NCI-H2081 treated with DMSO at 0.1 percent for 48 hours (cell line): ENCODE measurements around the gene PDGFRB.

Experiments used
- DNase-seq: peaks from one replicate; lab custom pipeline; 2025; lab: John Stamatoyannopoulos, UW

PDGFRB gene

DNA sequence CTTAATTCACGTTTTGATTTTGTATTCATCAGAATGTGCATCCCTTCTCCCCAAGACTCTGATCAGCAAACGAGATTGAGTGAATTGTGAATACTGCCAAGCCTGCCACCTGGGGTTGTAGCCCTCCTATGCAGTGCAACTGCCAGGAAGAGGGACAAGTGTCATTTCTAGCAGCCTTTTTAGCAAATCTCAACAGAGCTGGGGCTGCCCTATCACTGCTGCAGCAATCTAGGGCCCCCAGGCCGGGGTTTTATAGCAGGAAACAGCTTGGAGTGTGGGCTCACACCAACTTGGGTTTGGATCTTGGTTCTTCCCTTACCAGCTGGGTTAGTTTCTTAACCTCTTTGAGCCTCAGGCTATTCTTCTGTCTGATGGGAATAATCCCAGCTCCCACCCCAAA is 73.3 kb downstream of the PDGFRB start:
- DNase-seq: no peak

DNA sequence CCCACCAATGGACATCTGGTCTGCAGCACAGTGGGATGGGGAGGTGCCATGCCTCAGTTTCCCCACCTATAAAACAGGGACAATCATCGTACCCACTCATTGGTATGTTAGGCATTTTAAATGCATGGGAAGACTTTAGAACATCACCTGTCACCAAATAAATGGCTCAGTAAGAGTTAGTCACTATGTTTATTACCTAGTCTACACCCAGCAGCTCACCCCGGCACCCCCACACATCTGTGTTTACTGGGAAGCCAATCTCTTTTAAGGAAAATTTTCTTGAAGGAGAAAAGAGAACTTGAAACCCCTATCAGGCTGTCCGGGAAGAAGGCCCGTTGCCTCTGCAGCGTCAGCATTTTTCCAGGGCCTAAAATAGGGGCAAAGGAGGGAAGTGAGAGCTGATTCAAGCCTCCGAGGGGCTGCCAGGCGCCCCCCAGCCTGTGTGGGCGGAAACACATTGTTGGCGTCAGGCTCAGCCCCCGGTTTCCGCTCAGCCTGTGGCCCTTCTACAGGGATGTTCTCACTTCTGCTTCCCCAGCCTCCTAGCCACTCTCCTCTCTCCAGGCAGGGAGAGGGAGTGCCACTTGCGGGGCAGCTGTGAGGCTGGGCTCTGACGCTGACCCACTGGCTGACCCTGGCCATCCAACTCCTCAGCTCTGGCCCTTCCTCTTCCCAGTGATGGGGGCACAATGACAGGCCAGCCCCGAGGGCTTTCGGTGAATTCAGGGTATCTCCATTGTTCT is 73.9 kb downstream of the PDGFRB start:
- DNase-seq: no peak

DNA sequence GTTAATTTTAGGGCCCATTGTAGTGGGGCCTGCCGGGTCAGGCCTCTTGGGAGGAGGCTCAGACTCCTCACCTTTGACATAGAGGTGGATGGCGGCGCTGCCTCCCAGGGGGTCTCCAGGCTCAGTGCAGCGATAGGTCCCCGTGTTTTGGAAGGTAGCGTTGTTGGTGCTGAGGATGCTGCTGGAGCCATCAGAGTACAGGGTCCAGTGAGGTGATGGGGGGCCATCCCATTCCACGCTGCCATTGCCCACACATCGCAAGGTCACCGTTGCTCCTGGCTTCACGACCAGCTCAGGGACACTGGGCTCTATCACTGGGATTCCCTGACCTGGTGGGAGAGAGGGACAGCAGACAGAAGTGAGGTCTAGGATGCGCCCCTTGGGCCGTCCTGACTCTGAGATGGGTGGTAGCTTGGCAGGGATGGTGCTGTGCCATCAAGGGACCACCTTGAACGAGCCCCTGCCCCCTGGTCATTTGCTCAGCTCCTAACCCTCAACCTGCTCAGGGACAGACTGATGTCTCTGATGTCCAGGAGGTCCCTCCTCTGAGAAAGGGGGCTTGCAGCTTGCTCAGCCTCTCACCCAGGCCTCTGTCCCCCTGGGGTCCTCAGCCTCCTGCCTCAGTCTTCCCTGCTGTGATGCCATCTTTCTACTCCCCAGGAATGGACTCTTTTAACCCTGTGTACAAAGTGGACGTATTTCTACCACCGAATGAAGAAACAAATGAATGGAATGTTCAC is 74.8 kb downstream of the PDGFRB start:
- no peak for DNase-seq

DNA sequence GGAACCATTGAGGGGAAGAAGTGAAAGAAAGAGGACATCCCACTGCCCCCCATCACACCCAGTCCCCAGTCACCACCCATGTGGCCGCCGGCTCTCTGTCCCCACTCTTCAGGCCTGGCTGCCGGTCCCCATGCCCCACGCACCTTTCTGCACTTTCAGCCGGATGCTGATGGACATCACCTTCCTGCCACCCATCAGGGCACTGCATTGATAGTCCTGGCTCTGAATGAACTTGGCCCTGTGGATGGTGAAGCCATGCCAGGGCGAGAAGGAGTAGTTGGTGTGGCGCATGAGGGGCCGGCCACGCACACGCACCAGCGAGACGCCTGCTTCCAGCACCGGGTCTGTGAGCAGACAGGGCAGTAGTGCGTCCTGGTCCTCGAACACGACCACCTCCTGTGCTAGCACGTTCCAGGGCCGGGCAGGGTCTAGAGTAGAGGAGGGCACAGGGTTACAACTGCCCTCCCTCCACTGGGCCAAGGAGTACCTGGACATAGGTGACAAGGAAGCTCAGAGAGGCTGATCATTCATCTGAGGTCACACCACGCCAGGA is 75.7 kb downstream of the PDGFRB start:
- no peak for DNase-seq

GRCh38 chr5:150078802-150079689 is 76.6 kb downstream of the PDGFRB start:
- no peak for DNase-seq

DNA sequence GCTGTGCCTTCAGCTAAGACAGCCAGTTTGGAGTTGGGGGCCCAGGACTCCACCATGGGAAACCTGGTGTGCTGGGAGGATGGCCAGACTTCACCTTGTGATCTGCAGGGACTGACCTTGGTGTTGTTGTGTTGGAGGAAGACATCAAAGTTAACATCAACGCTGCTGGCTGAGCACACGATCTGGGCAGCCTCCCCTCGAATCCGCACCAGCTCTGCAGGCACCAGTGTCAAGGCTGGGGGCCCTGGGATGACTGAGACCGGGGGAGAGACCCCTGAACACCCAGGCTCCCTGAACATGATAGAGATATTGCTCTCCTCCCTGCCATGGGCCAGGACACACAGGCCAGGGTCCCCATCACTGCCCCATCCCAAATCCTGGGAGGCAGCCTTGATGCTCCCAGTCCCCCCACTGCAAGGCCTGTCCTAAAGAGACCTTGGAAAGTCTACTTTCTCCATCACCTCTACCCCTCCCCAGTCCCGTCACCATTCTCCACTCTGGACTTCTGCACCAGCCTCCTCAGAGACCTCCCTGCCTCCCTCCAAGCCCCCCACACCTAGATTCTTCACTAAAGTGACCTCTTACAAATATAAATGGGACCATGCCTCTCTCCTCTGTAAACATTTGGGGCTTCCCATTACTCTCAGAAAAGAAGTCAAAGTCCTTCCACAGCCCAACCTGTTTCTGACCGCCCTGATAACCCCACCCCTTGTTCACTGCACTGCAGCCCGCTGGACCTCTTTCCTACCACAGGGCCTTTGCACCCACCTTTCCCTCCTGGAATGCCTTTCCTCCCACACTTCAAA is 77.4 kb downstream of the PDGFRB start:
- no peak for DNase-seq

DNA sequence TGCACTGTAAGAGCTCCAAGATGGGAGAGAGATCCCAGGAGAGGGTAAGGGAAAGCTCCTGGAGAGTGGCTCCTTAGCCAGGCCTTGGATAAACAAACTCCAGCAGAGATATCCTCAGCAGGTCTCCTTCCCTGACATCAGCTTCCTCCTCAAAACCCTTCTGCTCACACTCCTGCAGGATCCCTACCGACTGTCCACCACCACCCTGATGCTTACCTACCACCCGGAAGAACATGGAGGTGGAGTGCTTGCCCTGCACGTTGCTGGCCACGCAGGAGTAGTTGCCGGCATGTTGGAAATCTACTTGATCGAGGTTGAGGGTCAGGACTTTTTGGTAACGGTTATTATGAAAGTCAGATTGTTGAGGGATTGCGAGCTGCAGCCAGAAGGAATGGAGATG is 78.6 kb downstream of the PDGFRB start:
- no peak for DNase-seq

GRCh38 chr5:150075806-150076205 is 79.8 kb downstream of the PDGFRB start:
- no peak for DNase-seq

DNA sequence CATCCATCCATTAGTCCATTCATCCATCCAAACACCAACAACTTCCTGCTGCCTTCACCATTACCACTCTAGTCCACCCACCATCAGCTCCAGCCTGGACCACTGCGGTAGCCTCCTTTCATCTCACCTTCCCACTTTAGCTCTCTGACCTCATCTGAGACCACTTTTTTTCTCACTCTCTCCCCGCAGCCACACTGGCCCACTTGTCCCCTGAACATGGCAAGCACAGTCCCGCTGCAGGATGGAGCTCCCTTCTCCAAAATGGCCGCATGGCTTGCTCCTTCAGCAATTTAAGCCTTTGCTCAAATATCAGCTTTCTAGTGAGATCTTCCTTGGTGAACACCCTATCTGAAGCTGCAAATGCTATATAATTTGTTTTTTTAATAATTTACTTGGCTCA is 80.4 kb downstream of the PDGFRB start:
- no peak for DNase-seq

DNA sequence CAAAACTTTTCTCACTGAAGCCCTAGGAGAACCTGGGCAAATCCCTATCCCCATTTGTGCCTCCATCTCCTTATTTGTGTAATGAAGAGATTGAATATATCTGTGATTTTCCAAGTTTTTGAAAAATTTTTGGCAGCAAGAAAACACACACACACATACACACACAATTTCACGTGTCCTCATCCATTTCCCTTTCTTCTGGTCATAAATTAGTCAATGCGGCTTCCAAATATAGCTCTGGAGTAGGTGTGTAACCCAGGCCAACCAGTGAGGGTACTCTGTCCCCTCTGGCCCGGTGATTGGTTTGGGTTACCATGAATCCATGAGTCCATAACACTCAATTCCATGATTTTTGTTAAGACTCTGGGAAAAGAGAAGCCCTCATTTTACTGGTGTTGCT is 82.0 kb downstream of the PDGFRB start:
- DNase-seq: no peak

GRCh38 chr5:150073086-150073625 is 82.5 kb downstream of the PDGFRB start:
- DNase-seq: no peak

DNA sequence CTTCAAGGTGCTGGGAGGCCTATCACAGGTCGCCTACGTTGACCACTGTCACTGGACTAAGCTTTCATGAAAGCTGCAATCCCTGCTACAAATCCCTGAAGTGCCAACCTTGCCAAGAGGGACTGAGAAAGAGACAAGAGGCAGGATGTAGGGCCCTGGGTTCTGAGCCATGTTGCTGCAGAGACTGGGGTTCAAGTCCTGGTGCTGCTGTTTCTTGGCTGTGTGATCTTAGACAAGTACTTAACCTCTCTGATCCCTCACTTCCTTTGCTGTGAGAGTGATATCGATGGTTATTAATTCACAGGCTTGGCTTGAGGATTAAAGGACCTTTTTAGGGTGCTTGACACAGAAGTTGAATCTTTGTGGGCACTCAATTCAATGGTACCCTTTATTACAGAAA is 84.8 kb downstream of the PDGFRB start:
- DNase-seq: no peak

DNA sequence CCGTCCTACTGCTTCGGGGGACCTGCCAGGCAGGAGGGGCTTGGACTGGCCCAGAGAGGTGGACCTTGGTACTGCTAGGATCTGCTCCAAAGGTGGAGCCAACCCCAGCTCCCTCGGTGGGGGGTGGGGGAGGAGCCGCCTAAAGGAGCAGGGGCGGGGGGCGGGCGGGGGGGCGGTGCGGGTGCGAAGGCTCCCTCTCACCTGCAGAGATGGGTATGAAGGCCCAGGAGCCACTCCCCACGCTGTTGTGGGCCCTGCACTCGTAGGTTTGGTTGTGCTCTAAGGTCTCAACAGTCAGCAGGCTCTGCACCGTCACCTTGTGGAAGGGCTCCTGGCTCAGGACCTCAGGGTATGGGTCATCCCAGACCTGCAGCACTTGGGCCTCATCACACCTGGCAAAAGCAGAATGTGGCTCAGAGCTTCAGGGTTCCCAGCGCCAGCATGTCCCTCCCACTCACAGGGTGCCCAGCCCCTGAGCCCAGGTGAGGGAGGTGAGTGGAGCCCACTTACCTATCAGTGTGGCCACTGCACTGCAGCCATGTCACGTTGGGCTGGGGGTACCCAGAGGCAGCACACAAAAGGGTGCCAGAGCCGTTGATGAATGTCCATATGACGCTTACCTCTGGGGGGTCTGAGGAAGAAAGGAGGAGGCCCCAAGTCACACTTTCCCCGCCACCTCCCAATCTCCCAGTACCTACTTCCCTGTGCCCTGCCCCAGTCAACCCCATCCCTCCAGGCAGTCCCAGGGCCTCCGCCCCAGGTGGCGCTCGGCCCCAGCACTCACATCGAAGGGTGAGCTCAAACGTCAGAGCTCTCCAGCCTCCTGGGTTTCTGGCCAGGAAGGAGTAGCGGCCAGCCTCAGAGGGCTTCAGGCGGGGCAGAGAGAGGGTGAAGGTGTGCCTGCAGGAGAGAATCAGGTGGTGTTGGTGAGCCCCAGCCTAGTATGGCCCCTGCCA is 85.7 kb downstream of the PDGFRB start:
- no peak for DNase-seq

GRCh38 chr5:150068961-150069645 is 86.5 kb downstream of the PDGFRB start:
- no peak for DNase-seq

DNA sequence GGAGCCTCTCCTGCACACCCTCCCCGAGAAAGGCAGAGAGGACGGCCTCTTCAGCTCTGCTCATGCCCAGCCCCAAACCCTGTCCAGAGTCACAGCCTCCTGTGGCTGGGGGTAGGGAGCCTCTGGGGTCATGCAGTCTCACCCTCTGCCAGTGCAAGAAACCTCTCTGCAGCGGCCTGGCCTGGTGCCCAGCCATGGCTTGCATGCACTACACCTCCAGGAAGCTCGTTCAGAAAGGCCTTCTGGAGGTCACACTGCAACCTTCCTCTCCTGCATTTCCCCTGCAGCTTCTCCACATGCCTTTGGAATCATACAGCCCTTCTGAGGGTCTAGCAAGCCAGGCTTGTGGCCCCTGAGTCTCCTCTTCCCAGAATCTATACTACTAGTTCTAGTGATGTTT is 87.2 kb downstream of the PDGFRB start:
- DNase-seq: no peak

- no peak for DNase-seq
Measured at GRCh38 chr5:150068071-150068470, 87.6 kb downstream of the PDGFRB start.

DNA sequence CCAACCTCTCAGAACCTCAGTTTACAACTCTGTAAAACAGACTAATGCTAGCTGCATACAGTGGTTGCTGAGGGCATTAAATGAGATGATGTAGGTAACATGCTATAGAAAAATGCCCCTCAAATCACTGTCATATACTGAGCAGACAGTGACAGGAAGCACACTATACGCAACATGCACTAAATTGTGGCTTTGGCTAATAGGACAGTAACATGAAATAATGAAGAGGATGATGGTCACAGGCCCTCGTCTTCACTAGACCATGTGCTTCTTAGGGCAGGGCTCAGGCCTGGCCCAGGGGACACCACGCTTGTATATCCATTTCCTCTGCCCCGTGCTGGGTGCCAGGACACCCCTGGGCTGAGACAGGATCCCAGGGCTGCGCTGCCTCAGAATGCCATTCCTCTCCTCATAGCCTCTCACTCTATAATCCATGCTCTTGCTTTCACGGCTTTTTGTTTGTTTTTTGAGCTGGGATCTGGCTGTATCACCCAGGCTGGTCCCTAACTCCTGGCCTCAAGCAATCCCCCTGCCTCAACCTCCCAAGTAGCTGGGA is 88.2 kb downstream of the PDGFRB start:
- DNase-seq: no peak

- no peak for DNase-seq
Measured at GRCh38 chr5:150066901-150067396, 88.7 kb downstream of the PDGFRB start.

DNA sequence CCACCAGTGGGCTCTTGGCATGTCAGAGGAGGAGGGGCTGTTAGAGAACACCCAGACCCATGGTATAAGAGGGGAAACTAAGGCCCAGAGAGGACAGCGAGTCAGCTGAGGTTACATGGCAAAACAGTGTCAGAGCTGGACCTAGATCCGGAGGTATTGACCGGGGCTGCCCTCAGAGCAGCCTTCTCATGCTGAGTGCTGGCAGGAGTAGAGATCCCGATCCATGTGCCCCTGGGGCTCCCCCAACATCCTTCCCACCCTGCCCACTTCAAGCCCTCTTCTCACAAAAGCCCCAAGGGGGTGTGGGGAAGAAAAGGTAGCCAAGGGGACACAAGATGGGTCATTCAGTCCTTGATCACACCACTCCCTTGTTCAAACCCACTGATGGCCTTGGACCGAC is 89.2 kb downstream of the PDGFRB start:
- DNase-seq: no peak
